SU-DHL-6 (cell line): ENCODE results near the gene NRL.

Experiments
- H2AFZ ChIP-seq: fragments of 200-600 bp; sonication (generic); 2 replicates; pipeline ENCODE4 v1.6.1; 2014; ENCODE audit warnings: low read depth, mild to moderate bottlenecking, moderate library complexity, mixed read lengths, antibody characterized with exemption, low read length; ENCODE audit not compliant: severe bottlenecking
- H3F3A ChIP-seq: fragments of 200-600 bp; shearing (Covaris generic); 2 replicates; pipeline ENCODE4 v1.6.0; 2016; ENCODE audit warnings: antibody characterized with exemption, mild to moderate bottlenecking; ENCODE audit not compliant: insufficient read depth
- H3K27ac ChIP-seq: fragments of 200-600 bp; sonication (generic); 2 replicates; pipeline ENCODE4 v1.5.1; 2016; ENCODE audit warnings: low read depth, mild to moderate bottlenecking, low read length, moderate library complexity, mixed read lengths
- H3K27me3 ChIP-seq: fragments of 200-600 bp; sonication (generic), shearing (Covaris generic); 2 replicates; pipeline ENCODE4 v1.6.0; 2014; ENCODE audit warnings: mild to moderate bottlenecking, low read length
- H3K36me3 ChIP-seq: fragments of 200-600 bp; sonication (generic); 2 replicates; pipeline ENCODE4 v1.6.1; 2014; ENCODE audit warnings: mild to moderate bottlenecking, low read length, mixed read lengths
- H3K4me2 ChIP-seq: fragments of 300-600, 200-600 bp; shearing (Covaris generic), sonication (generic); 2 replicates; pipeline ENCODE4 v1.6.0; 2014; ENCODE audit warnings: low read length, low read depth, mild to moderate bottlenecking; ENCODE audit not compliant: poor library complexity, severe bottlenecking
- H3K4me3 ChIP-seq: fragments of 200-600 bp; sonication (generic); 2 replicates; pipeline ENCODE4 v1.5.1; 2014; ENCODE audit warnings: antibody characterized with exemption, low read length, mild to moderate bottlenecking, mixed read lengths; ENCODE audit not compliant: insufficient read depth, poor library complexity, severe bottlenecking
- H3K79me2 ChIP-seq: fragments of 200-600 bp; sonication (generic); 2 replicates; pipeline ENCODE4 v1.6.1; 2014; ENCODE audit warnings: mild to moderate bottlenecking, low read length, moderate library complexity; ENCODE audit not compliant: insufficient read depth
- H3K9ac ChIP-seq: fragments of 200-600 bp; sonication (generic); 2 replicates; pipeline ENCODE4 v1.7.0; 2014; ENCODE audit warnings: mild to moderate bottlenecking, low read length
- H3K9me2 ChIP-seq: fragments of 200-600 bp; sonication (generic); replicated peaks from 2 replicates; pipeline ENCODE4 v1.6.1; 2014; ENCODE audit warnings: low read length; ENCODE audit not compliant: insufficient read depth
- H3K9me3 ChIP-seq: fragments of 200-600 bp; sonication (generic); 2 replicates; pipeline ENCODE4 v1.6.1; 2014; ENCODE audit warnings: low read length, mixed read lengths; ENCODE audit not compliant: insufficient read depth
- H4K20me1 ChIP-seq: fragments of 200-600 bp; sonication (generic); 2 replicates; pipeline ENCODE4 v1.6.1; 2014; ENCODE audit warnings: low read depth, mild to moderate bottlenecking, antibody characterized with exemption, low read length, moderate library complexity, mixed read lengths
- EZH2phosphoT487 ChIP-seq: fragments of 200-600 bp; sonication (generic), shearing (Covaris generic); conservative IDR thresholded peaks from 2 replicates; pipeline ENCODE4 v1.6.1; 2018; ENCODE audit warnings: mild to moderate bottlenecking, antibody characterized with exemption, low read length, moderate library complexity, mixed read lengths
- TF ChIP-seq, protein P1 (sequence below): fragments of 200-600 bp; sonication (generic); IDR thresholded peaks from one replicate; pipeline ENCODE4 v1.5.1; 2017; ENCODE audit warnings: antibody characterized with exemption, mild to moderate bottlenecking, low read length, moderate library complexity; ENCODE audit not compliant: insufficient read depth, poor library complexity, severe bottlenecking

NRL gene

DNA sequence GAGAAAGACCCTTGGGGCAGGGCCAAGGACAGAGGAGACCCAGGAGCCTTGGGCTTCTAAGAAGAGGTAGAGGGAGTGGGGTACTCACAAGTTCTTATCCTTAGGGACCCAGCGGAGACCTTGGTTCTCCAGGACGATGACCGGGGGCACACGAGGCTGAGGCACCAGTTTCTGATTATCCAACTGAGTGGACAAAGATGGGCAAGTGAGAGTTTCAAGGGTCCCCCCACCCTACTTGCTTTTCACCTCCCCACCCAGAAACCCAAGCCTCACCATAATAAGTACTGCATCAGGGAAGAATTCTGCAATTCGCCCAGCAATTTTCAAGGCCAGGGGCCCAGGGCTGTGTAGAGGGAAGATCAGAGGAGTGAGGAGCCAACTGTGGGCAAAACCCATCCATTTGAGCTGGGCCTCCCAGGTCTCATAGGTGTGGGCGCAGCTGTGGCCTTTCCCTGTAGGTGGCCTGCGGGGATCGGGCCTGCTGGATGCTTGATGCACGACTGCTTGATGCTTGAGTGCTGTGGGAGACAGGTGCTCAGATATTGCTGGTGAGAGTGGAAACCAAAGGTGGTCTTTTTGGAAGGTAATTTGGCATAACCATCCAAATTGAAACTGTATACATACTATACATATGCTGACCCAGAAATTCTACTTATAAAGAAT is 24.7 kb upstream of the NRL start:
- H3K27me3 ChIP-seq = no peaks in the 10 kb centered on the region
- no peaks in the 10 kb centered on the region for H3K9me2 ChIP-seq
- peak overlapping the region; percentile 23; the same call in 1 of the 2 replicates for H3K27ac ChIP-seq
- H3K9ac ChIP-seq = peak overlapping the region; percentile 80
- peaks cover 39% of the 10 kb centered on the region for H3F3A ChIP-seq
- TF ChIP-seq EZH2phosphoT487 = no peak
- TF ChIP-seq, protein P1, sequence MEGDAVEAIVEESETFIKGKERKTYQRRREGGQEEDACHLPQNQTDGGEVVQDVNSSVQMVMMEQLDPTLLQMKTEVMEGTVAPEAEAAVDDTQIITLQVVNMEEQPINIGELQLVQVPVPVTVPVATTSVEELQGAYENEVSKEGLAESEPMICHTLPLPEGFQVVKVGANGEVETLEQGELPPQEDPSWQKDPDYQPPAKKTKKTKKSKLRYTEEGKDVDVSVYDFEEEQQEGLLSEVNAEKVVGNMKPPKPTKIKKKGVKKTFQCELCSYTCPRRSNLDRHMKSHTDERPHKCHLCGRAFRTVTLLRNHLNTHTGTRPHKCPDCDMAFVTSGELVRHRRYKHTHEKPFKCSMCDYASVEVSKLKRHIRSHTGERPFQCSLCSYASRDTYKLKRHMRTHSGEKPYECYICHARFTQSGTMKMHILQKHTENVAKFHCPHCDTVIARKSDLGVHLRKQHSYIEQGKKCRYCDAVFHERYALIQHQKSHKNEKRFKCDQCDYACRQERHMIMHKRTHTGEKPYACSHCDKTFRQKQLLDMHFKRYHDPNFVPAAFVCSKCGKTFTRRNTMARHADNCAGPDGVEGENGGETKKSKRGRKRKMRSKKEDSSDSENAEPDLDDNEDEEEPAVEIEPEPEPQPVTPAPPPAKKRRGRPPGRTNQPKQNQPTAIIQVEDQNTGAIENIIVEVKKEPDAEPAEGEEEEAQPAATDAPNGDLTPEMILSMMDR = no peak
- H3K36me3 ChIP-seq = 0 out of 2 replicates have a peak, but pooled peaks cover 2% of the 10 kb centered on the region
- H3K4me2 ChIP-seq = peak overlapping the region; percentile 89
- H3K4me3 ChIP-seq = peak overlapping the region; percentile 73
- H4K20me1 ChIP-seq = no peaks in the 10 kb centered on the region
- no peaks in the 10 kb centered on the region for H3K9me3 ChIP-seq
- H3K79me2 ChIP-seq = peaks cover 20% of the 10 kb centered on the region
- H2AFZ ChIP-seq = no peak overlapping the region

DNA sequence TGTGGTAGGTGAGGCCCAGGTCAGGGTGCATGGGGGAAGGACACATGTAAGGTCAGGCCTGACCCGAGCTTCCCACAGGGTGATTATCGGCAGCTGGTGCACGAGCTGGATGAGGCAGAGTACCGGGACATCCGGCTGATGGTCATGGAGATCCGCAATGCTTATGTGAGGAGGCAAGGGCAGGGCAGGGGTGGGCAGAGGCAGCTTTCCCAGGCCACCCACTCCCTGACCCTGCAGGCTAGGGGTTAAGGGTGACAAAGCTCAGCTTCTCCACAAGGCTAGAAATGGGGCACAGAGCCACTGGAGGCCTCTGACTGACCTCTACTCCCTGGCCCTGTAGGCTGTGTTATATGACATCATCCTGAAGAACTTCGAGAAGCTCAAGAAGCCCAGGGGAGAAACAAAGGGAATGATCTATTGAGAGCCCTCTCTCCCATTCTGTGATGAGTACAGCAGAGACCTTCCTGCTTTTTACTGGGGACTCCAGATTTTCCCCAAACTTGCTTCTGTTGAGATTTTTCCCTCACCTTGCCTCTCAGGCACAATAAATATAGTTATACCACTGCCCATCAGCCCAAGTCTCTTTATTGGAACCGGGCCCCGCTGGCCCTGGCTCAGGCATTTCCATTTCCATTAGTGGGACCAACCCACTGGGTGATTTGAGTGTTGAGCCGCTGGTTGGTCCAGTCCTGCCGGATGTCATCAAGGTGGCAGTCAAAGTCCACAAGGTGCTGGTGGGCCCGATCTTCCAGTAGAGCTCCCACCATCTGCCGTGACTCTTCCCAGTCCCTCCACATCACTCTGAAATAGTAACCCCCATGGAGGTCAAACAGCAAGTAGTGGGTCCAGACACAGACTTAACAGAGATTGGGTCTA is 23.9 kb upstream of the NRL start:
- Histone ChIP-seq H3K9ac (no peak overlapping the region), H3K27ac (no peak overlapping the region), H3F3A (peaks cover 39% of the 10 kb centered on the region), H3K4me2 (peak overlapping the region; percentile 89), H3K9me3 (no peaks in the 10 kb centered on the region), H4K20me1 (no peaks in the 10 kb centered on the region), H2AFZ (no peak overlapping the region), H3K36me3 (no peaks in the 10 kb centered on the region), H3K27me3 (no peaks in the 10 kb centered on the region), H3K79me2 (peaks cover 20% of the 10 kb centered on the region), H3K4me3 (no peak overlapping the region), H3K9me2 (no peaks in the 10 kb centered on the region)
- no peak for TF ChIP-seq EZH2phosphoT487
- TF ChIP-seq, protein P1 = no peak

DNA sequence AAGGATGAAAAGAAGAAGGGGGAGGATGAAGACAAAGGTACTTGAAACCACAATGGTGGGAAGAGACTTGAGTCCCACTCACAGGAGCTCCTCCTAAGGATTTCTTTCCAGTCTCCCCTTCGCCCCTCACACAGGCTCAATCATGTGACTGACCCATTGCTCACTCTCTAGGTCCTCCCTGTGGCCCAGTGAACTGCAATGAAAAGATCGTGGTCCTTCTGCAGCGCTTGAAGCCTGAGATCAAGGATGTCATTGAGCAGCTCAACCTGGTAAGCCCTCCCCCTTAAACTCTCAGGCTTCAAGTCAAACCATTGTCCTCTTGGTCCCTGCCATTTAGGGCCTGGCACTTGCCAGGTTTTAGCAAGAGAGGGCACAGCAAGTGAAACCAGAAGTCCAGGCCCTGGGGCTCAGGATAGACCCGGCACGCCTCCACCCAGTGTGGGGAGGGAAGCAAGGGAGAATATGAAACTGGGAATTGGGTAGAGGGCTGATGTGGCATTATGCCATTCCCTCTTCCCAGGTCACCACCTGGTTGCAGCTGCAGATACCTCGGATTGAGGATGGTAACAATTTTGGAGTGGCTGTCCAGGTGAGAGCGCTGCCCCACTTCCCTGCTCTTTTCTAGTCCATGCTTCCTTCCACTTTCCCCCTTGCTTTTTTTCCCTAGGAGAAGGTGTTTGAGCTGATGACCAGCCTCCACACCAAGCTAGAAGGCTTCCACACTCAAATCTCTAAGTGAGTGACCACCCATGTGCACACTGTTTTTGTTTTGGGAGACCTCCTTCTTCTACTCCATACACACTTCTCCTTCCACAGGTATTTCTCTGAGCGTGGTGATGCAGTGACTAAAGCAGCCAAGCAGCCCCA is 23.0 kb upstream of the NRL start:
- Histone ChIP-seq H2AFZ (no peak overlapping the region), H3K9me3 (no peaks in the 10 kb centered on the region), H3K9me2 (no peaks in the 10 kb centered on the region), H3F3A (peaks cover 35% of the 10 kb centered on the region), H3K4me2 (no peak overlapping the region), H3K9ac (0 out of 2 replicates have a peak overlapping the region, but pooled peaks have one; percentile 89), H3K27ac (peak overlapping the region; percentile 73), H3K27me3 (no peaks in the 10 kb centered on the region), H3K36me3 (no peaks in the 10 kb centered on the region), H4K20me1 (no peaks in the 10 kb centered on the region), H3K4me3 (no peak overlapping the region), H3K79me2 (peaks cover 20% of the 10 kb centered on the region)
- TF ChIP-seq EZH2phosphoT487 = no peak
- TF ChIP-seq, protein P1 = no peak
